Endothelial cell of umbilical vein (primary cell): ENCODE data around the gene VAT1. TPM values are rescaled to one million over a fixed set of nuclear protein-coding genes. Genes with fewer than 3 reads are reported as not detected.

Source experiments
- BruUV-seq: library from RNA; stranded (reverse); fragments of 400-500 nt; replicated peaks from 2 replicates; lab custom pipeline; 2021; lab: Mats Ljungman, UMichigan
- CTCF ChIA-PET: fragments of 300-600, 350-600 bp; sonication (Branson Sonifier 250); formaldehyde crosslinking; loops from one replicate; lab custom pipeline; 2021; ENCODE audit warnings: antibody characterized with exemption, inconsistent platforms; lab: Charles Lee
- POLR2A ChIA-PET: fragments of 300-600, 350-600 bp; sonication (Branson Sonifier 250); formaldehyde crosslinking; loops from one replicate; lab custom pipeline; 2021; ENCODE audit warnings: antibody characterized with exemption, inconsistent platforms; lab: Charles Lee
- DNase-seq: peaks from one replicate; pipeline ENCODE4 v3.0.0-alpha.2; 2011; ENCODE audit warnings: low read depth, low spot score
- FAIRE-seq: peaks from 2 replicates; lab custom pipeline; 2011; peaks lifted over from hg19 to GRCh38; lab: Jason Lieb, UNC
- H2AFZ ChIP-seq: 2 replicates; pipeline ENCODE4 v1.6.0; 2012; ENCODE audit warnings: low read depth, low read length, control low read depth, inconsistent platforms
- H3K27ac ChIP-seq: 2 replicates; pipeline ENCODE4 v1.5.1; 2011; ENCODE audit warnings: low read depth, mild to moderate bottlenecking, control low read depth, low read length, moderate library complexity; ENCODE audit not compliant: insufficient read depth
- H3K27me3 ChIP-seq, 2 experiments: 2 replicates each; pipeline versions ENCODE4 v1.6.0 to v1.6.1; 2011; ENCODE audit warnings: low read length in 2 of 2, mixed read lengths in 1 of 2; ENCODE audit not compliant: control insufficient read depth in 2 of 2, insufficient read depth in 2 of 2
- H3K36me3 ChIP-seq, 2 experiments: 2 replicates in 1 of 2; 3 replicates in 1 of 2; pipeline ENCODE4 v1.5.1; 2011; ENCODE audit warnings: low read length in 2 of 2, mild to moderate bottlenecking in 1 of 2, moderate library complexity in 1 of 2; ENCODE audit not compliant: control insufficient read depth in 2 of 2, insufficient read depth in 2 of 2; ENCODE audit errors: extremely low read depth in 1 of 2
- H3K4me1 ChIP-seq: 3 replicates; pipeline ENCODE4 v1.5.1; 2011; ENCODE audit warnings: mild to moderate bottlenecking, low read length; ENCODE audit not compliant: control insufficient read depth, insufficient read depth; ENCODE audit errors: extremely low read depth
- H3K4me2 ChIP-seq: 2 replicates; pipeline ENCODE4 v1.6.1; 2011; ENCODE audit warnings: low read length, control low read depth, mixed read lengths; ENCODE audit not compliant: insufficient read depth
- H3K4me3 ChIP-seq, 3 experiments: fragments of 200-600 bp in 1 of 3; sonication (generic), shearing (Covaris generic) in 1 of 3; replicated peaks in 1 of 3; 2 replicates each; pipeline ENCODE4 v1.5.1; 2011 to 2016; ENCODE audit warnings: control low read depth in 3 of 3, low read length in 3 of 3, mild to moderate bottlenecking in 2 of 3, inconsistent platforms in 1 of 3, low read depth in 1 of 3, moderate library complexity in 1 of 3; ENCODE audit not compliant: insufficient read depth in 1 of 3
- H3K79me2 ChIP-seq: 2 replicates; pipeline ENCODE4 v1.6.0; 2012; ENCODE audit warnings: low read length, inconsistent platforms; ENCODE audit not compliant: control insufficient read depth, insufficient read depth
- H3K9ac ChIP-seq: replicated peaks from 2 replicates; pipeline ENCODE3; 2011; ENCODE audit warnings: low read length, control low read depth; ENCODE audit not compliant: insufficient read depth; ENCODE audit errors: extremely low read depth
- H3K9me1 ChIP-seq: replicated peaks from 3 replicates; pipeline ENCODE4 v1.6.0; 2011; ENCODE audit warnings: mild to moderate bottlenecking, low read length; ENCODE audit not compliant: control insufficient read depth, insufficient read depth; ENCODE audit errors: extremely low read depth
- H3K9me3 ChIP-seq: replicated peaks from 2 replicates; pipeline ENCODE4 v1.5.1; 2012; ENCODE audit warnings: low read length, inconsistent platforms; ENCODE audit not compliant: control insufficient read depth, insufficient read depth
- H4K20me1 ChIP-seq: replicated peaks from 2 replicates; pipeline ENCODE3; 2011; ENCODE audit warnings: mild to moderate bottlenecking, low read length; ENCODE audit not compliant: control insufficient read depth, insufficient read depth; ENCODE audit errors: extremely low read depth
- EZH2 ChIP-seq: IDR thresholded peaks from 2 replicates; pipeline ENCODE4 v1.6.1; 2012; ENCODE audit warnings: borderline replicate concordance, low read depth, mild to moderate bottlenecking, moderate library complexity, low read length, inconsistent platforms; ENCODE audit not compliant: severe bottlenecking
- FOS ChIP-seq: IDR thresholded peaks from 2 replicates; pipeline ENCODE4 v1.6.1; 2011; ENCODE audit warnings: mild to moderate bottlenecking, low read length, moderate library complexity, borderline replicate concordance; ENCODE audit not compliant: insufficient read depth
- GATA2 ChIP-seq: IDR thresholded peaks from 2 replicates; pipeline ENCODE4 v1.7.0; 2011; ENCODE audit warnings: low read depth, mild to moderate bottlenecking, moderate library complexity, mixed read lengths, low read length; ENCODE audit not compliant: insufficient read length, insufficient read depth
- JUN ChIP-seq: IDR thresholded peaks from 2 replicates; pipeline ENCODE4 v1.6.1; 2011; ENCODE audit warnings: borderline replicate concordance, low read depth; ENCODE audit not compliant: insufficient read length, insufficient read depth
- MYC ChIP-seq: IDR thresholded peaks from one replicate; pipeline ENCODE4 v1.6.1; 2011; ENCODE audit warnings: mild to moderate bottlenecking, low read depth, low read length
- POLR2A ChIP-seq: IDR thresholded peaks from 2 replicates; pipeline ENCODE4 v1.6.1; 2012; ENCODE audit warnings: low read depth, mild to moderate bottlenecking, control low read depth, low read length
- POLR2AphosphoS5 ChIP-seq: IDR thresholded peaks from 2 replicates; pipeline ENCODE4 v1.6.1; 2012; ENCODE audit warnings: low read depth, mild to moderate bottlenecking, control low read depth, low read length, moderate library complexity; ENCODE audit not compliant: insufficient read depth
- dilution Hi-C: fragments of 300-500 bp; cut with MboI; formaldehyde crosslinking; loops from one replicate; pipeline ENCODE4 v1.15.0; 2019; ENCODE audit warnings: low sequenced_read_pairs; ENCODE audit not compliant: extremely low pct_ligation_motif_present
- intact Hi-C: fragments of 100-400 bp; cut with micrococcal nuclease; formaldehyde crosslinking; loops from one replicate; pipeline ENCODE4 v1.10.0; 2022
- polyA plus RNA-seq, 4 experiments: library from polyadenylated mRNA; depleted of rRNA in 3 of 4; stranded (reverse) in 3 of 4; unstranded in 1 of 4; fragments of >200 nt; gene quantifications; 2 replicates each; pipeline versions ENCODE4 v1.2.1 to v1.2.3, GENCODE V29; 2011 to 2012; ENCODE audit warnings: missing spikeins in 1 of 4
- total RNA-seq: library from RNA; stranded (reverse); gene quantifications from 2 replicates; pipeline ENCODE4 v1.2.3, GENCODE V29; 2021
- TF ChIP-seq, protein P1 (sequence below): IDR thresholded peaks from 2 replicates; pipeline ENCODE4 v1.6.1; 2011; ENCODE audit not compliant: insufficient read depth, insufficient read length
- TF ChIP-seq, protein P2 (sequence below), 2 donors: IDR thresholded peaks; 1 replicate in 1 of 2; 2 replicates in 1 of 2; pipeline ENCODE4 v1.5.1; 2011; ENCODE audit warnings: low read length in 2 of 2, mild to moderate bottlenecking in 2 of 2, moderate library complexity in 2 of 2, control low read depth in 1 of 2, inconsistent platforms in 1 of 2, low read depth in 1 of 2; ENCODE audit not compliant: insufficient read depth in 1 of 2; ENCODE audit errors: extremely low read depth in 1 of 2

Gene VAT1
- total and polyA plus RNA-seq, 2 donors (not counting 3 experiments of a cell fraction or from before 2014, with no cell fraction given): 339 to 482 TPM

GRCh38 chr17:43027091-43028032 lies 5.2 kb upstream of the VAT1 start:
- H3K79me2 ChIP-seq: no peaks in the 10 kb centered on the region
- no peaks in the 10 kb centered on the region for H3K9me1 ChIP-seq
- intact Hi-C loops: no loop called here
- POLR2A ChIA-PET: no interaction called here
- H2AFZ ChIP-seq: no peak overlapping the region
- no peak overlapping the region for H3K27ac ChIP-seq
- no TSS peak for BruUV-seq
- H4K20me1 ChIP-seq: no peaks in the 10 kb centered on the region
- CTCF ChIA-PET: no interaction called here
- no peak overlapping the region for H3K4me2 ChIP-seq
- no peaks in the 10 kb centered on the region for H3K36me3 ChIP-seq
- no peaks in the 10 kb centered on the region for H3K9me3 ChIP-seq
- dilution Hi-C loops: no loop called here
- TF ChIP-seq POLR2A: no peak
- TF ChIP-seq MYC: no peak
- no peak for TF ChIP-seq POLR2AphosphoS5
- TF ChIP-seq, protein P1, sequence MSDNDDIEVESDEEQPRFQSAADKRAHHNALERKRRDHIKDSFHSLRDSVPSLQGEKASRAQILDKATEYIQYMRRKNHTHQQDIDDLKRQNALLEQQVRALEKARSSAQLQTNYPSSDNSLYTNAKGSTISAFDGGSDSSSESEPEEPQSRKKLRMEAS: no peak
- TF ChIP-seq JUN: no peak
- TF ChIP-seq FOS: no peak
- TF ChIP-seq GATA2: no peak
- TF ChIP-seq, protein P2, sequence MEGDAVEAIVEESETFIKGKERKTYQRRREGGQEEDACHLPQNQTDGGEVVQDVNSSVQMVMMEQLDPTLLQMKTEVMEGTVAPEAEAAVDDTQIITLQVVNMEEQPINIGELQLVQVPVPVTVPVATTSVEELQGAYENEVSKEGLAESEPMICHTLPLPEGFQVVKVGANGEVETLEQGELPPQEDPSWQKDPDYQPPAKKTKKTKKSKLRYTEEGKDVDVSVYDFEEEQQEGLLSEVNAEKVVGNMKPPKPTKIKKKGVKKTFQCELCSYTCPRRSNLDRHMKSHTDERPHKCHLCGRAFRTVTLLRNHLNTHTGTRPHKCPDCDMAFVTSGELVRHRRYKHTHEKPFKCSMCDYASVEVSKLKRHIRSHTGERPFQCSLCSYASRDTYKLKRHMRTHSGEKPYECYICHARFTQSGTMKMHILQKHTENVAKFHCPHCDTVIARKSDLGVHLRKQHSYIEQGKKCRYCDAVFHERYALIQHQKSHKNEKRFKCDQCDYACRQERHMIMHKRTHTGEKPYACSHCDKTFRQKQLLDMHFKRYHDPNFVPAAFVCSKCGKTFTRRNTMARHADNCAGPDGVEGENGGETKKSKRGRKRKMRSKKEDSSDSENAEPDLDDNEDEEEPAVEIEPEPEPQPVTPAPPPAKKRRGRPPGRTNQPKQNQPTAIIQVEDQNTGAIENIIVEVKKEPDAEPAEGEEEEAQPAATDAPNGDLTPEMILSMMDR (IDR thresholded peaks at IDR 0.05; ENCODE audit: extremely low read depth in 1 of 2, insufficient read depth in 1 of 2, low read depth in 1 of 2, low read length in 2 of 2): no peak
- TF ChIP-seq EZH2: no peak
- H3K4me1 ChIP-seq: peaks cover 3% of the 10 kb centered on the region
- DNase-seq (no peak), FAIRE-seq (no peak)
- H3K9ac ChIP-seq: no peak overlapping the region
- no peak overlapping the region for H3K4me3 ChIP-seq
- H3K27me3 ChIP-seq: peaks cover 0 to 1% of the 10 kb centered on the region in 2 experiments
